WTC11 (cell line): ENCODE measurements around the gene CTDP1.

Source experiments
- CREM ChIP-seq: sonication (generic); formaldehyde crosslinking; IDR thresholded peaks from 2 replicates; pipeline ENCODE4 v1.8.1; 2022; ENCODE audit warnings: mild to moderate bottlenecking, missing genetic modification reagents, moderate library complexity
- CTCF ChIP-seq: fragments of 200-600 bp; IDR thresholded peaks from 2 replicates; pipeline ENCODE4 v1.8.0; 2022; ENCODE audit warnings: antibody characterized with exemption
- ESRRA ChIP-seq: sonication (generic); formaldehyde crosslinking; IDR thresholded peaks from 2 replicates; pipeline ENCODE4 v1.8.1; 2022; ENCODE audit warnings: mild to moderate bottlenecking, missing genetic modification reagents, borderline replicate concordance
- NR3C1 ChIP-seq: sonication (generic); formaldehyde crosslinking; conservative IDR thresholded peaks from 2 replicates; pipeline ENCODE4 v1.8.1; 2023; ENCODE audit warnings: low read depth, mild to moderate bottlenecking, missing genetic modification reagents
- PREB ChIP-seq: sonication (generic); formaldehyde crosslinking; IDR thresholded peaks from 2 replicates; pipeline ENCODE4 v1.8.1; 2022; ENCODE audit warnings: mild to moderate bottlenecking, missing genetic modification reagents, moderate library complexity, borderline replicate concordance
- RELA ChIP-seq: sonication (generic); formaldehyde crosslinking; IDR thresholded peaks from 2 replicates; pipeline ENCODE4 v1.8.1; 2022; ENCODE audit warnings: missing genetic modification reagents, mild to moderate bottlenecking, borderline replicate concordance
- TEAD4 ChIP-seq: sonication (generic); formaldehyde crosslinking; IDR thresholded peaks from 2 replicates; pipeline ENCODE4 v1.8.0; 2022; ENCODE audit warnings: mild to moderate bottlenecking, missing genetic modification reagents
- TF ChIP-seq, protein P1 (sequence below): sonication (generic); formaldehyde crosslinking; IDR thresholded peaks from 2 replicates; pipeline ENCODE4 v1.8.1; 2022; ENCODE audit warnings: missing genetic modification reagents, borderline replicate concordance
- TF ChIP-seq, protein P2 (sequence below): sonication (generic); formaldehyde crosslinking; IDR thresholded peaks from 2 replicates; pipeline ENCODE4 v1.8.0; 2022; ENCODE audit warnings: mild to moderate bottlenecking, missing genetic modification reagents
- TF ChIP-seq, protein P3 (sequence below): fragments of 250-450 bp; sonication (Bioruptor Pico); IDR thresholded peaks from 2 replicates; pipeline ENCODE4 v1.8.0; 2021; ENCODE audit warnings: mild to moderate bottlenecking
- TF ChIP-seq, protein P4 (sequence below): sonication (generic); formaldehyde crosslinking; IDR thresholded peaks from 2 replicates; pipeline ENCODE4 v1.8.1; 2022; ENCODE audit warnings: low read depth, missing genetic modification reagents, borderline replicate concordance
- TF ChIP-seq, protein P5 (sequence below): sonication (generic); formaldehyde crosslinking; IDR thresholded peaks from 2 replicates; pipeline ENCODE4 v1.8.0; 2023; ENCODE audit warnings: missing genetic modification reagents, mild to moderate bottlenecking, borderline replicate concordance

DNA sequence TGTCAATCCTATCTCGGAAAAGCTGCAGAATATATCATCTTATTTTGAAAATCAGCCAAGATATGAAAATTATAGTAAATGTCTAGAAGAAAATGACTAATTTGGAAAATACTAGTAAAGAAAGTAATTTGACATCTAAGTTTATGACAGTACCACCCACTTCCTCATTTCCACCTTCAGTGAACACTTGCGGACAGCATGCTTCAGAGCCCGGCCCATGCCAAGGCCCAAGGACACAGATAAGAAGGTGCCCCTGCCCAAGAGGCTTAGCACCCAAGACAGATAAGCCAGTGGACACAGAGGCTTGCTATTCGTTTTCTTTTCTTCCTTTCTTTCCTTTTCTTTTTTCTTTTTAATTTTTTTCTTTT, 113.4 kb downstream of the CTDP1 start:
- TF ChIP-seq CTCF (no peak), TEAD4 (no peak), CREM (CRISPR knock-in tag) (no peak), PREB (CRISPR knock-in tag) (no peak), NR3C1 (CRISPR knock-in tag) (no peak), RELA (CRISPR knock-in tag) (no peak), ESRRA (CRISPR knock-in tag) (no peak)
- TF ChIP-seq, protein P1, sequence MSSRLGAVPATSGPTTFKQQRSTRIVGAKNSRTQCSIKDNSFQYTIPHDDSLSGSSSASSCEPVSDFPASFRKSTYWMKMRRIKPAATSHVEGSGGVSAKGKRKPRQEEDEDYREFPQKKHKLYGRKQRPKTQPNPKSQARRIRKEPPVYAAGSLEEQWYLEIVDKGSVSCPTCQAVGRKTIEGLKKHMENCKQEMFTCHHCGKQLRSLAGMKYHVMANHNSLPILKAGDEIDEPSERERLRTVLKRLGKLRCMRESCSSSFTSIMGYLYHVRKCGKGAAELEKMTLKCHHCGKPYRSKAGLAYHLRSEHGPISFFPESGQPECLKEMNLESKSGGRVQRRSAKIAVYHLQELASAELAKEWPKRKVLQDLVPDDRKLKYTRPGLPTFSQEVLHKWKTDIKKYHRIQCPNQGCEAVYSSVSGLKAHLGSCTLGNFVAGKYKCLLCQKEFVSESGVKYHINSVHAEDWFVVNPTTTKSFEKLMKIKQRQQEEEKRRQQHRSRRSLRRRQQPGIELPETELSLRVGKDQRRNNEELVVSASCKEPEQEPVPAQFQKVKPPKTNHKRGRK (CRISPR knock-in tag): no peak
- TF ChIP-seq, protein P2, sequence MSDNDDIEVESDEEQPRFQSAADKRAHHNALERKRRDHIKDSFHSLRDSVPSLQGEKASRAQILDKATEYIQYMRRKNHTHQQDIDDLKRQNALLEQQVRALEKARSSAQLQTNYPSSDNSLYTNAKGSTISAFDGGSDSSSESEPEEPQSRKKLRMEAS (CRISPR knock-in tag): no peak
- TF ChIP-seq, protein P3, sequence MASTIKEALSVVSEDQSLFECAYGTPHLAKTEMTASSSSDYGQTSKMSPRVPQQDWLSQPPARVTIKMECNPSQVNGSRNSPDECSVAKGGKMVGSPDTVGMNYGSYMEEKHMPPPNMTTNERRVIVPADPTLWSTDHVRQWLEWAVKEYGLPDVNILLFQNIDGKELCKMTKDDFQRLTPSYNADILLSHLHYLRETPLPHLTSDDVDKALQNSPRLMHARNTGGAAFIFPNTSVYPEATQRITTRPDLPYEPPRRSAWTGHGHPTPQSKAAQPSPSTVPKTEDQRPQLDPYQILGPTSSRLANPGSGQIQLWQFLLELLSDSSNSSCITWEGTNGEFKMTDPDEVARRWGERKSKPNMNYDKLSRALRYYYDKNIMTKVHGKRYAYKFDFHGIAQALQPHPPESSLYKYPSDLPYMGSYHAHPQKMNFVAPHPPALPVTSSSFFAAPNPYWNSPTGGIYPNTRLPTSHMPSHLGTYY (CRISPR knock-in tag): no peak
- TF ChIP-seq, protein P4, sequence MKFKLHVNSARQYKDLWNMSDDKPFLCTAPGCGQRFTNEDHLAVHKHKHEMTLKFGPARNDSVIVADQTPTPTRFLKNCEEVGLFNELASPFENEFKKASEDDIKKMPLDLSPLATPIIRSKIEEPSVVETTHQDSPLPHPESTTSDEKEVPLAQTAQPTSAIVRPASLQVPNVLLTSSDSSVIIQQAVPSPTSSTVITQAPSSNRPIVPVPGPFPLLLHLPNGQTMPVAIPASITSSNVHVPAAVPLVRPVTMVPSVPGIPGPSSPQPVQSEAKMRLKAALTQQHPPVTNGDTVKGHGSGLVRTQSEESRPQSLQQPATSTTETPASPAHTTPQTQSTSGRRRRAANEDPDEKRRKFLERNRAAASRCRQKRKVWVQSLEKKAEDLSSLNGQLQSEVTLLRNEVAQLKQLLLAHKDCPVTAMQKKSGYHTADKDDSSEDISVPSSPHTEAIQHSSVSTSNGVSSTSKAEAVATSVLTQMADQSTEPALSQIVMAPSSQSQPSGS (CRISPR knock-in tag): no peak
- TF ChIP-seq, protein P5, sequence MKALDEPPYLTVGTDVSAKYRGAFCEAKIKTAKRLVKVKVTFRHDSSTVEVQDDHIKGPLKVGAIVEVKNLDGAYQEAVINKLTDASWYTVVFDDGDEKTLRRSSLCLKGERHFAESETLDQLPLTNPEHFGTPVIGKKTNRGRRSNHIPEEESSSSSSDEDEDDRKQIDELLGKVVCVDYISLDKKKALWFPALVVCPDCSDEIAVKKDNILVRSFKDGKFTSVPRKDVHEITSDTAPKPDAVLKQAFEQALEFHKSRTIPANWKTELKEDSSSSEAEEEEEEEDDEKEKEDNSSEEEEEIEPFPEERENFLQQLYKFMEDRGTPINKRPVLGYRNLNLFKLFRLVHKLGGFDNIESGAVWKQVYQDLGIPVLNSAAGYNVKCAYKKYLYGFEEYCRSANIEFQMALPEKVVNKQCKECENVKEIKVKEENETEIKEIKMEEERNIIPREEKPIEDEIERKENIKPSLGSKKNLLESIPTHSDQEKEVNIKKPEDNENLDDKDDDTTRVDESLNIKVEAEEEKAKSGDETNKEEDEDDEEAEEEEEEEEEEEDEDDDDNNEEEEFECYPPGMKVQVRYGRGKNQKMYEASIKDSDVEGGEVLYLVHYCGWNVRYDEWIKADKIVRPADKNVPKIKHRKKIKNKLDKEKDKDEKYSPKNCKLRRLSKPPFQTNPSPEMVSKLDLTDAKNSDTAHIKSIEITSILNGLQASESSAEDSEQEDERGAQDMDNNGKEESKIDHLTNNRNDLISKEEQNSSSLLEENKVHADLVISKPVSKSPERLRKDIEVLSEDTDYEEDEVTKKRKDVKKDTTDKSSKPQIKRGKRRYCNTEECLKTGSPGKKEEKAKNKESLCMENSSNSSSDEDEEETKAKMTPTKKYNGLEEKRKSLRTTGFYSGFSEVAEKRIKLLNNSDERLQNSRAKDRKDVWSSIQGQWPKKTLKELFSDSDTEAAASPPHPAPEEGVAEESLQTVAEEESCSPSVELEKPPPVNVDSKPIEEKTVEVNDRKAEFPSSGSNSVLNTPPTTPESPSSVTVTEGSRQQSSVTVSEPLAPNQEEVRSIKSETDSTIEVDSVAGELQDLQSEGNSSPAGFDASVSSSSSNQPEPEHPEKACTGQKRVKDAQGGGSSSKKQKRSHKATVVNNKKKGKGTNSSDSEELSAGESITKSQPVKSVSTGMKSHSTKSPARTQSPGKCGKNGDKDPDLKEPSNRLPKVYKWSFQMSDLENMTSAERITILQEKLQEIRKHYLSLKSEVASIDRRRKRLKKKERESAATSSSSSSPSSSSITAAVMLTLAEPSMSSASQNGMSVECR (CRISPR knock-in tag): no peak
